MM.1S (cell line): ENCODE measurements around the gene RHEB.

Source experiments
- DNase-seq: peaks from one replicate; pipeline ENCODE4 v3.0.0-alpha.2; 2015
- H2AFZ ChIP-seq: fragments of 300-600 bp; sonication (generic); 2 replicates; pipeline ENCODE4 v1.6.0; 2016; ENCODE audit warnings: antibody characterized with exemption, low read length
- H3F3A ChIP-seq: fragments of 300-600 bp; sonication (generic); 2 replicates; pipeline ENCODE4 v1.6.1; 2016; ENCODE audit warnings: mild to moderate bottlenecking, antibody characterized with exemption, low read length, moderate library complexity, mixed read lengths; ENCODE audit not compliant: insufficient read depth
- H3K27ac ChIP-seq: fragments of 300-600 bp; sonication (generic); 2 replicates; pipeline ENCODE4 v1.5.1; 2016; ENCODE audit warnings: mild to moderate bottlenecking, low read length
- H3K27me3 ChIP-seq: fragments of 300-600 bp; sonication (generic); replicated peaks from 2 replicates; pipeline ENCODE4 v1.6.0; 2016; ENCODE audit warnings: low read length; ENCODE audit not compliant: insufficient read depth
- H3K36me3 ChIP-seq: fragments of 300-600 bp; sonication (generic); replicated peaks from 2 replicates; pipeline ENCODE4 v1.6.1; 2016; ENCODE audit warnings: mild to moderate bottlenecking, low read length, mixed read lengths; ENCODE audit not compliant: insufficient read depth
- H3K4me1 ChIP-seq: fragments of 300-600 bp; sonication (generic); 2 replicates; pipeline ENCODE4 v1.6.1; 2016; ENCODE audit warnings: low read length, mixed read lengths
- H3K4me2 ChIP-seq: fragments of 300-600 bp; sonication (generic); 2 replicates; pipeline ENCODE4 v1.6.0; 2016; ENCODE audit warnings: low read depth, low read length
- H3K4me3 ChIP-seq: fragments of 300-600 bp; sonication (generic); 2 replicates; pipeline ENCODE4 v1.5.1; 2016; ENCODE audit warnings: low read length, mixed read lengths
- H3K79me2 ChIP-seq: fragments of 300-600 bp; sonication (generic); 2 replicates; pipeline ENCODE4 v1.6.1; 2016; ENCODE audit warnings: mixed run types, low read length, mixed read lengths
- H3K9ac ChIP-seq: fragments of 300-600 bp; sonication (generic); 2 replicates; pipeline ENCODE4 v1.6.1; 2016; ENCODE audit warnings: low read length, mixed read lengths
- H3K9me2 ChIP-seq: fragments of 300-600 bp; sonication (generic); replicated peaks from 2 replicates; pipeline ENCODE4 v1.6.1; 2016; ENCODE audit warnings: mild to moderate bottlenecking, low read length, mixed read lengths; ENCODE audit not compliant: insufficient read depth
- H3K9me3 ChIP-seq: fragments of 300-600 bp; sonication (generic); replicated peaks from 2 replicates; pipeline ENCODE4 v1.6.1; 2016; ENCODE audit warnings: mild to moderate bottlenecking, low read length, mixed read lengths; ENCODE audit not compliant: insufficient read depth
- H4K20me1 ChIP-seq: fragments of 300-600 bp; sonication (generic); 2 replicates; pipeline ENCODE4 v1.6.1; 2016; ENCODE audit warnings: mild to moderate bottlenecking, low read length, moderate library complexity, mixed read lengths; ENCODE audit not compliant: insufficient read depth
- EZH2 ChIP-seq: fragments of 300-600 bp; sonication (generic); optimal IDR thresholded peaks from 2 replicates; pipeline ENCODE3; 2017; ENCODE audit warnings: low read depth, mild to moderate bottlenecking, antibody characterized with exemption, low read length, mixed read lengths
- EZH2phosphoT487 ChIP-seq: fragments of 300-600 bp; sonication (generic); IDR thresholded peaks from 2 replicates; pipeline ENCODE4 v1.6.1; 2018; ENCODE audit warnings: antibody characterized with exemption, low read length
- TF ChIP-seq, protein P1 (sequence below): fragments of 300-600 bp; sonication (generic); IDR thresholded peaks from 2 replicates; pipeline ENCODE4 v1.5.1; 2016; ENCODE audit warnings: antibody characterized with exemption, low read length, mixed read lengths

The RHEB gene

DNA sequence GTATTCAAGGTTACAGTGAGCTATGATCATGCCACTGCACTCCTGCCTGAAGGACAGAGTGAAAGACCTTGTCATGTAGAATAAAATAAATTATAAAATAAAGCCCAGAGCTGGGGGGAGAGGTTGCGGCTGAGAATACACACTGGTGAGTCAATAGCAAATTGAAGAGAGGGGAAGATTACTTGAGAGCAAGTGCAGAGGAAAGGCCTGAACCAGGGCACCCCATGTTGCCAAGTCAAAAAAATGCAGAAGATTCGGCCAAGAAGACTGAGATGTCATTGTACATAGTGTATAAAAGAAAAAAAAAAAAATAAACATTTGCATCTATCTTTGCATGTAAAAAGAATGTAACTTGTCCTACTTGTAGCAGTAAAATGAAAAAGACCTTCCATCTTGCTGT lies 32.5 kb downstream of the RHEB start:
- Histone ChIP-seq H3K36me3 (peaks cover 44% of the 10 kb centered on the region; the same call in 1 of the 2 replicates), H3K4me1 (no peaks in the 10 kb centered on the region), H3K79me2 (peaks cover 100% of the 10 kb centered on the region)

DNA sequence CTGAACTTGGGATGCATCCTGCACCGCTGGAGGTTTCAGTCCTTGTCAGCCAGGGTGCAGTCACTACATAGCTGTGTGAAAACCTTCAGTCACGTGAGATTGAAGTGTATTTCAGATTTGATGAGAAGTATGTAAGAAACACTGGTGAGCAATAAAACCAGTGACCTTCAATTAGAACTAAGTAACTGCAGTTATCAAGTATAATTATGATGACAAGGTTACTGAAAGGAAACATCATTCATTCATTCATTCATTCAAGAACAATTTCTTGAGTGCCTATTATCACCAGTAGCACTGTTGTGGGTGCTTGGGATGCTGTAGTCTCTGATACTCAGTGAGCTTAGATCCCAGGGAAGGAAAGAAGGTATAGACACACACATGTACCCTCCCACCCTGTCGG lies 33.6 kb downstream of the RHEB start:
- no peak for DNase-seq
- peaks cover 21% of the 10 kb centered on the region; the same call in 1 of the 2 replicates for H4K20me1 ChIP-seq

More for the DNA sequence above, 32.5 kb downstream of the RHEB start:
- H3K9ac ChIP-seq = no peak overlapping the region
- H3K4me3 ChIP-seq = no peak overlapping the region
- H3K4me2 ChIP-seq = no peak overlapping the region
- TF ChIP-seq EZH2 (no peak), EZH2phosphoT487 (no peak)
- TF ChIP-seq, protein P1, sequence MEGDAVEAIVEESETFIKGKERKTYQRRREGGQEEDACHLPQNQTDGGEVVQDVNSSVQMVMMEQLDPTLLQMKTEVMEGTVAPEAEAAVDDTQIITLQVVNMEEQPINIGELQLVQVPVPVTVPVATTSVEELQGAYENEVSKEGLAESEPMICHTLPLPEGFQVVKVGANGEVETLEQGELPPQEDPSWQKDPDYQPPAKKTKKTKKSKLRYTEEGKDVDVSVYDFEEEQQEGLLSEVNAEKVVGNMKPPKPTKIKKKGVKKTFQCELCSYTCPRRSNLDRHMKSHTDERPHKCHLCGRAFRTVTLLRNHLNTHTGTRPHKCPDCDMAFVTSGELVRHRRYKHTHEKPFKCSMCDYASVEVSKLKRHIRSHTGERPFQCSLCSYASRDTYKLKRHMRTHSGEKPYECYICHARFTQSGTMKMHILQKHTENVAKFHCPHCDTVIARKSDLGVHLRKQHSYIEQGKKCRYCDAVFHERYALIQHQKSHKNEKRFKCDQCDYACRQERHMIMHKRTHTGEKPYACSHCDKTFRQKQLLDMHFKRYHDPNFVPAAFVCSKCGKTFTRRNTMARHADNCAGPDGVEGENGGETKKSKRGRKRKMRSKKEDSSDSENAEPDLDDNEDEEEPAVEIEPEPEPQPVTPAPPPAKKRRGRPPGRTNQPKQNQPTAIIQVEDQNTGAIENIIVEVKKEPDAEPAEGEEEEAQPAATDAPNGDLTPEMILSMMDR = no peak
- no peak overlapping the region for H2AFZ ChIP-seq
- H3F3A ChIP-seq = no peaks in the 10 kb centered on the region
- H3K27me3 ChIP-seq = no peaks in the 10 kb centered on the region
- no peak for DNase-seq
- H3K9me2 ChIP-seq = no peaks in the 10 kb centered on the region
- no peak overlapping the region for H3K27ac ChIP-seq
- no peaks in the 10 kb centered on the region for H3K9me3 ChIP-seq
- peaks cover 32% of the 10 kb centered on the region; the same call in 1 of the 2 replicates for H4K20me1 ChIP-seq

DNA sequence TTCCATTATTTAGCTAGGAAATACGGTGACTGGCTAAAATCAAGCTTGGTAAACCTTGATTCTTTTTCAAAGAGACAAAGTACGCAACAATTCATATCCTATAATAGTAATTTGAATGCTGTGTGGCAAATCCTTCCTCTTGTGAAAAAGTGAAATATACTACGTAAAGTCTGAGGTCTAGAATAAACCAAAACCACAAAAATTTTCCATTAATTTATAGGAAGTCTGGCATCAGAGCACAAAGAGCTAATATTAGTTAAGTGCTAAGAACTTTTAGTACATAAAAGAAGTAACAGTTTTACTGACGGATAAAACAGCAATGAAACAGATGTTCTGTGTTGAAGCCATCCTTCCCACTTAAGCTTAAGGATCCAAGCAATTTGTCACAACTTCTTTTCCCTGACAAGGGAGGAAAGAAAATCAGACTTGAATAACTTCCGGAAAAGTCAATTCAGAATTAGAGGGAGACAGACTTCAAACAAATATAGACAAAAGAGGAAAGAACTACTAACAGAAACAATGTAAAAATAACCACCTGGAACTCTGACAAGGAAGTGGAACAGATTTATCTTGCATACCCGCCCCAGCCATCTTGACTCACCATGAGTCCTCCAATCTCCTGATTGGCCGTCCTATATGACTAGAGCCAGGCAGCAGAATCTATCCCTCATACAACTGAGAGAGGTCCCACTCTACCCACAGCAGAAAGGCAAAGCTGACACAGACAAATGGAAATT lies 34.6 kb downstream of the RHEB start:
- no peak overlapping the region for H2AFZ ChIP-seq
- H3K9me3 ChIP-seq = no peaks in the 10 kb centered on the region
- peaks cover 99% of the 10 kb centered on the region for H3K79me2 ChIP-seq
- H3F3A ChIP-seq = no peaks in the 10 kb centered on the region
- H3K9me2 ChIP-seq = no peaks in the 10 kb centered on the region
- H3K36me3 ChIP-seq = peaks cover 44% of the 10 kb centered on the region; the same call in 1 of the 2 replicates
- TF ChIP-seq EZH2 (no peak), EZH2phosphoT487 (no peak)
- TF ChIP-seq, protein P1 = no peak
- no peaks in the 10 kb centered on the region for H3K27me3 ChIP-seq
- no peak overlapping the region for H3K9ac ChIP-seq
- no peak overlapping the region for H3K27ac ChIP-seq
- H3K4me1 ChIP-seq = no peaks in the 10 kb centered on the region
- H3K4me3 ChIP-seq = no peak overlapping the region
- DNase-seq = no peak
- H4K20me1 ChIP-seq = peaks cover 12% of the 10 kb centered on the region; the same call in 1 of the 2 replicates
- H3K4me2 ChIP-seq = no peak overlapping the region

More for the DNA sequence above, 33.6 kb downstream of the RHEB start:
- no peak overlapping the region for H3K27ac ChIP-seq
- peaks cover 44% of the 10 kb centered on the region; the same call in 1 of the 2 replicates for H3K36me3 ChIP-seq
- H3K9me2 ChIP-seq = no peaks in the 10 kb centered on the region
- no peaks in the 10 kb centered on the region for H3K27me3 ChIP-seq
- H3K4me2 ChIP-seq = no peak overlapping the region
- H3K4me3 ChIP-seq = no peak overlapping the region
- no peaks in the 10 kb centered on the region for H3K9me3 ChIP-seq
- H3F3A ChIP-seq = no peaks in the 10 kb centered on the region
- no peak overlapping the region for H2AFZ ChIP-seq
- no peak overlapping the region for H3K9ac ChIP-seq
- TF ChIP-seq EZH2phosphoT487 (no peak), EZH2 (no peak)
- TF ChIP-seq, protein P1 = no peak
- peaks cover 100% of the 10 kb centered on the region for H3K79me2 ChIP-seq
- H3K4me1 ChIP-seq = no peaks in the 10 kb centered on the region
